ENCODE data around the gene METTL23.

DNA sequence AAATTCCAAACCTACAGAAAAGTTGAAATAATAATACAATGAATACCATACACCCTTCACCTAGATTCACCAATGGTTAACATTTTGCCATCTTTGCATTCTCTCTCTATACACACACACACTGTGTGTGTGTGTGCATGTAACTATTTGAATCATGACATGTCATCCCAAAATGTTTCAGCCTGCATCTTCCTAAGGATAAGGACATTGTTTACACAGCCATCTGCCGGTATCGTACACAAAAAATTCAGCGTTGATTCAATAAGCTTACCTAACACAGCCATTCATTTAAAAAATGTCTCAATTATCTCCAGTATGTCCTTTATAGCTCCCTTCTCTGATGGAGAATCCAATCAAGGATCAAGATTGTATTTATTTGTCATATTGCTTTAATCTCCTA lies 19.8 kb upstream of the METTL23 start:
- TF ChIP-seq, protein P1, sequence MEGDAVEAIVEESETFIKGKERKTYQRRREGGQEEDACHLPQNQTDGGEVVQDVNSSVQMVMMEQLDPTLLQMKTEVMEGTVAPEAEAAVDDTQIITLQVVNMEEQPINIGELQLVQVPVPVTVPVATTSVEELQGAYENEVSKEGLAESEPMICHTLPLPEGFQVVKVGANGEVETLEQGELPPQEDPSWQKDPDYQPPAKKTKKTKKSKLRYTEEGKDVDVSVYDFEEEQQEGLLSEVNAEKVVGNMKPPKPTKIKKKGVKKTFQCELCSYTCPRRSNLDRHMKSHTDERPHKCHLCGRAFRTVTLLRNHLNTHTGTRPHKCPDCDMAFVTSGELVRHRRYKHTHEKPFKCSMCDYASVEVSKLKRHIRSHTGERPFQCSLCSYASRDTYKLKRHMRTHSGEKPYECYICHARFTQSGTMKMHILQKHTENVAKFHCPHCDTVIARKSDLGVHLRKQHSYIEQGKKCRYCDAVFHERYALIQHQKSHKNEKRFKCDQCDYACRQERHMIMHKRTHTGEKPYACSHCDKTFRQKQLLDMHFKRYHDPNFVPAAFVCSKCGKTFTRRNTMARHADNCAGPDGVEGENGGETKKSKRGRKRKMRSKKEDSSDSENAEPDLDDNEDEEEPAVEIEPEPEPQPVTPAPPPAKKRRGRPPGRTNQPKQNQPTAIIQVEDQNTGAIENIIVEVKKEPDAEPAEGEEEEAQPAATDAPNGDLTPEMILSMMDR (IDR thresholded peaks at IDR 0.05 in 2 of 3, conservative IDR thresholded peaks at IDR 0.05 in 1 of 3; ENCODE audit: borderline replicate concordance in 1 of 3, insufficient read depth in 1 of 3, low read depth in 2 of 3, low read length in 2 of 3) = no peak
- TF ChIP-seq ELF1 (IDR thresholded peaks at IDR 0.05; ENCODE audit: borderline replicate concordance, low read depth) (no peak), RAD21 (IDR thresholded peaks at IDR 0.05; ENCODE audit: low read depth) (no peak), POLR2A (IDR thresholded peaks at IDR 0.05; ENCODE audit: borderline replicate concordance, extremely low read depth, insufficient read depth, insufficient read length) (no peak), EZH2 (IDR thresholded peaks at IDR 0.05) (no peak), EZH2phosphoT487 (IDR thresholded peaks at IDR 0.05; ENCODE audit: borderline replicate concordance) (no peak), JUND (IDR thresholded peaks at IDR 0.05) (no peak)
- TF ChIP-seq, protein P2, sequence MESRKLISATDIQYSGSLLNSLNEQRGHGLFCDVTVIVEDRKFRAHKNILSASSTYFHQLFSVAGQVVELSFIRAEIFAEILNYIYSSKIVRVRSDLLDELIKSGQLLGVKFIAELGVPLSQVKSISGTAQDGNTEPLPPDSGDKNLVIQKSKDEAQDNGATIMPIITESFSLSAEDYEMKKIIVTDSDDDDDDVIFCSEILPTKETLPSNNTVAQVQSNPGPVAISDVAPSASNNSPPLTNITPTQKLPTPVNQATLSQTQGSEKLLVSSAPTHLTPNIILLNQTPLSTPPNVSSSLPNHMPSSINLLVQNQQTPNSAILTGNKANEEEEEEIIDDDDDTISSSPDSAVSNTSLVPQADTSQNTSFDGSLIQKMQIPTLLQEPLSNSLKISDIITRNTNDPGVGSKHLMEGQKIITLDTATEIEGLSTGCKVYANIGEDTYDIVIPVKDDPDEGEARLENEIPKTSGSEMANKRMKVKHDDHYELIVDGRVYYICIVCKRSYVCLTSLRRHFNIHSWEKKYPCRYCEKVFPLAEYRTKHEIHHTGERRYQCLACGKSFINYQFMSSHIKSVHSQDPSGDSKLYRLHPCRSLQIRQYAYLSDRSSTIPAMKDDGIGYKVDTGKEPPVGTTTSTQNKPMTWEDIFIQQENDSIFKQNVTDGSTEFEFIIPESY (IDR thresholded peaks at IDR 0.05; ENCODE audit: extremely low read depth, insufficient replicate concordance, low read length) = no peak
- TF ChIP-seq, protein P3, sequence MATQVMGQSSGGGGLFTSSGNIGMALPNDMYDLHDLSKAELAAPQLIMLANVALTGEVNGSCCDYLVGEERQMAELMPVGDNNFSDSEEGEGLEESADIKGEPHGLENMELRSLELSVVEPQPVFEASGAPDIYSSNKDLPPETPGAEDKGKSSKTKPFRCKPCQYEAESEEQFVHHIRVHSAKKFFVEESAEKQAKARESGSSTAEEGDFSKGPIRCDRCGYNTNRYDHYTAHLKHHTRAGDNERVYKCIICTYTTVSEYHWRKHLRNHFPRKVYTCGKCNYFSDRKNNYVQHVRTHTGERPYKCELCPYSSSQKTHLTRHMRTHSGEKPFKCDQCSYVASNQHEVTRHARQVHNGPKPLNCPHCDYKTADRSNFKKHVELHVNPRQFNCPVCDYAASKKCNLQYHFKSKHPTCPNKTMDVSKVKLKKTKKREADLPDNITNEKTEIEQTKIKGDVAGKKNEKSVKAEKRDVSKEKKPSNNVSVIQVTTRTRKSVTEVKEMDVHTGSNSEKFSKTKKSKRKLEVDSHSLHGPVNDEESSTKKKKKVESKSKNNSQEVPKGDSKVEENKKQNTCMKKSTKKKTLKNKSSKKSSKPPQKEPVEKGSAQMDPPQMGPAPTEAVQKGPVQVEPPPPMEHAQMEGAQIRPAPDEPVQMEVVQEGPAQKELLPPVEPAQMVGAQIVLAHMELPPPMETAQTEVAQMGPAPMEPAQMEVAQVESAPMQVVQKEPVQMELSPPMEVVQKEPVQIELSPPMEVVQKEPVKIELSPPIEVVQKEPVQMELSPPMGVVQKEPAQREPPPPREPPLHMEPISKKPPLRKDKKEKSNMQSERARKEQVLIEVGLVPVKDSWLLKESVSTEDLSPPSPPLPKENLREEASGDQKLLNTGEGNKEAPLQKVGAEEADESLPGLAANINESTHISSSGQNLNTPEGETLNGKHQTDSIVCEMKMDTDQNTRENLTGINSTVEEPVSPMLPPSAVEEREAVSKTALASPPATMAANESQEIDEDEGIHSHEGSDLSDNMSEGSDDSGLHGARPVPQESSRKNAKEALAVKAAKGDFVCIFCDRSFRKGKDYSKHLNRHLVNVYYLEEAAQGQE (IDR thresholded peaks at IDR 0.05; ENCODE audit: low read depth) = no peak
- TF ChIP-seq, protein P4, sequence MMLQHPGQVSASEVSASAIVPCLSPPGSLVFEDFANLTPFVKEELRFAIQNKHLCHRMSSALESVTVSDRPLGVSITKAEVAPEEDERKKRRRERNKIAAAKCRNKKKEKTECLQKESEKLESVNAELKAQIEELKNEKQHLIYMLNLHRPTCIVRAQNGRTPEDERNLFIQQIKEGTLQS (IDR thresholded peaks at IDR 0.05) = no peak

All from HCT116 (cell line).